ENCODE measurements around the gene LIME1.

The LIME1 gene

GRCh38 chr20:63737945-63738686 is 1.7 kb downstream of the LIME1 start:
- no peak for DNase-seq (ENCODE audit: low read depth in 1 of 2, low spot score in 1 of 2)

DNA sequence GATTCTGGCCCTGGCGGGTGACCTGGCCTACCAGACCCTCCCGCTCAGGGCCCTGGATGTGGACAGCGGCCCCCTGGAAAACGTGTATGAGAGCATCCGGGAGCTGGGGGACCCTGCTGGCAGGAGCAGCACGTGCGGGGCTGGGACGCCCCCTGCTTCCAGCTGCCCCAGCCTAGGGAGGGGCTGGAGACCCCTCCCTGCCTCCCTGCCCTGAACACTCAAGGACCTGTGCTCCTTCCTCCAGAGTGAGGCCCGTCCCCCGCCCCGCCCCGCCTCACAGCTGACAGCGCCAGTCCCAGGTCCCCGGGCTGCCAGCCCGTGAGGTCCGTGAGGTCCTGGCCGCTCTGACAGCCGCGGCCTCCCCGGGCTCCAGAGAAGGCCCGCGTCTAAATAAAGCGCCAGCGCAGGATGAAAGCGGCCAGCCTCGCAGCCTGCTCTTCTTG is 2.2 kb downstream of the LIME1 start:
- no peak for DNase-seq (ENCODE audit: low read depth in 1 of 2, low spot score in 1 of 2)

DNA sequence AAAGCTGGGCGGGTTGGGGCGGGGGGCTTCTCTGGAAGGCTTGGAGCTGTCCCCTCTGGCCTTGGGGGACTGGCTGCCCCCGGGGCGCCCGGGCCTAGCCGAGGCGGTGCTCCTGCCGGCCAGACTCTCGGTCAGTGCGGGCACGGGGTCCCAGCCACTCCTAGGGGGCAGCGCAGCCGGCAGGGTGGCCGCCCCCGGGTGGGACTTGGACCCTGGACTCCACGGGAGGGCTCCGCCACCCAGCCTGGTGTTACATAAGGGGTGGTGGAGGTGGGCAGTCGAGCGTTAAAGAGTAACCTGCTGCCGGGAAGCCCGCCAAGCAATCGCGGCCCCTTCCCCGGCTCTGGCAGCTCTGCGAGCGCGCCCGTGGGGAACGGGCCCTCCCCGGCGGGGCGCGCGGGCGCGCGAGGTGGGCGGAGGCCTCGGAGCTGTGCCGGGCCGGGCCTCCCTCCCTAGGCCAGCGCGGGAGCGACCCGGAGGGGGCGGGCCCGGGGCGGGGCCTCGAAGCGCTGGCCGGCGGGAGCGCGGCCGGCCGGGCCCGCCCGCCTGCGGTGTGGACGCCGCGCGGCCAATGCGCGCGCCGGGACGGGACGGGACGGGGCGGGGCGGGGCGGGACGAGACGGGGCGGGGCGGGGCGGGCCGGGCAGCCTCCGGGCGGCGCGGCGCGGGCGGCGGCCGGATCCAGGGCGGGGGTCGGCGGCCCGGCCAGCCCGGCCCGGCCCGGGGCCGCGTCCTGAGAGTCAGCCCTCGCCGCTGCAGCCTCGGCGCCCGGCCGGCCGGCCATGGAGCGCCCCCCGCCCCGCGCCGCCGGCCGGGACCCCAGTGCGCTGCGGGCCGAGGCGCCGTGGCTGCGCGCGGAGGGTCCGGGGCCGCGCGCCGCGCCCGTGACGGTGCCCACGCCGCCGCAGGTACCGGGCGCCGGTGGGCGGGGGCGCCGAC is 2.9 kb downstream of the LIME1 start, which contains the start of gene SLC2A4RG:
SLC2A4RG (plus strand) TSS at position 647 of the 940 bp plus-strand sequence; CDS start at position 784, 137 bp downstream.
- peak in 1 of 2 donors; percentile 43 for DNase-seq (ENCODE audit: low read depth in 1 of 2, low spot score in 1 of 2)

- no peak for DNase-seq (ENCODE audit: low read depth in 1 of 2, low spot score in 1 of 2)
Measured at GRCh38 chr20:63740070-63740626, 3.7 kb downstream of the LIME1 start.

- no peak for DNase-seq (ENCODE audit: low read depth in 1 of 2, low spot score in 1 of 2)
Measured at GRCh38 chr20:63740627-63741353, 4.3 kb downstream of the LIME1 start.

GRCh38 chr20:63741354-63741675 is 4.9 kb downstream of the LIME1 start:
- DNase-seq (ENCODE audit: low read depth in 1 of 2, low spot score in 1 of 2): no peak

- DNase-seq (ENCODE audit: low read depth in 1 of 2, low spot score in 1 of 2): no peak
Measured at GRCh38 chr20:63741676-63742380, 5.4 kb downstream of the LIME1 start.

- no peak for DNase-seq (ENCODE audit: low read depth in 1 of 2, low spot score in 1 of 2)
Measured at GRCh38 chr20:63742381-63743024, 6.0 kb downstream of the LIME1 start.

DNA sequence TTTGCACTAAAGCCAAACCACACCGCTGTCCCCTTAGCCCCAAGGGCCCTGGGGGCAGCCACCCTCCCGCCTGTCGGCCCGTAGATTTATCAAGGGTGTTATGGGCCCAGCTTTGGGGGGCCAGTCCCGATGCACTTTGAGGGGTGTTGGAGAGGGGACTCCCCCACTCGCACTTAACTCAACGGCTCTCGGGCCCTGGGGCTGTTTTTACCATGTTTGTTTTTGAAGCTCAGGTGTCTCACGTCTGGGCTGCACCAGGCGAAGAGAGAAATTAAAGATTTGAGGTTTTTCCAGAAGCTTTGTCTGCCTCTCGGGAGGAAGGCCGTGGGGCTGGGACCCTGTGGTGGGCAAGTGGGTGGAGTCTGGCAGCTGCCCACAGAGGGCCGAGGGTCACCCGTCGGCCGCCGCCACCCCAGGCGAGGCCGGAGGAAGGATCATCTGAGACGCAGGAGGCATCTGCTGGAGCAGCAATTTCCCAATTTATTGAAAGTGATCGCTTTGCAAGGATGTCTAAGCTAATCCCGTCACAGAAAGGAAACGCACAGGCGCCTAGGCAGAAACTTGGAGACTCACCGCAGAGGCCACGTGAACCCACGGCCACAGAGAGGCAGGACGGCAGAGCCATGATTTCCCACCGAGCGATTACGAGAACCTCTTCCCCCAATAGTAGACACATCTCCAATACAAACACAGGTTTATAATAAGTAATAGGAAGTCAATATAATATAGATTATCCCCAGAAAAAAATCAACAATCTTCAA is 6.9 kb downstream of the LIME1 start:
- no peak for DNase-seq (ENCODE audit: low read depth in 1 of 2, low spot score in 1 of 2)

DNA sequence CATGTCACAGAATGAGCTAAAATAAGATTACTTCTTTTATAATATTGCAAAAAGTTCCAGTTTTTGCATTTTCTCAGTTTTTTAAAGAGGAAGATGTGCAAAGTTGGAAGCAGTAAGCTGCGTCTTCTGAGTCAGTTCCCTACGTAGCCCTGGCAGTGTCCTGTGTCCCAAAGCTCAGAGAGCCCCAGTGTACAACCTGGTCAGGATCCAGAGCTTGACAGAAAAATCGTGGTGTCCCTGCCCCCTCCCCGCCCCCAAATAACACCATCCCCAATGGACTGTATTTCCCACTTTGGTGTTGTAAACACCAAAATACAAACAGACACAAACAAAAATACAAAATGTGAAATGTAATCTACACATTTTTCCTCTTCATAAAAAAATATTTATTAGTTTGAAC is 7.7 kb downstream of the LIME1 start:
- DNase-seq (ENCODE audit: low read depth in 1 of 2, low spot score in 1 of 2): no peak

- no peak for DNase-seq (ENCODE audit: low read depth in 1 of 2, low spot score in 1 of 2)
Measured at GRCh38 chr20:63744574-63745423, 8.3 kb downstream of the LIME1 start.

- DNase-seq (ENCODE audit: low read depth in 1 of 2, low spot score in 1 of 2): no peak
Measured at GRCh38 chr20:63745424-63745805, 9.0 kb downstream of the LIME1 start.

DNA sequence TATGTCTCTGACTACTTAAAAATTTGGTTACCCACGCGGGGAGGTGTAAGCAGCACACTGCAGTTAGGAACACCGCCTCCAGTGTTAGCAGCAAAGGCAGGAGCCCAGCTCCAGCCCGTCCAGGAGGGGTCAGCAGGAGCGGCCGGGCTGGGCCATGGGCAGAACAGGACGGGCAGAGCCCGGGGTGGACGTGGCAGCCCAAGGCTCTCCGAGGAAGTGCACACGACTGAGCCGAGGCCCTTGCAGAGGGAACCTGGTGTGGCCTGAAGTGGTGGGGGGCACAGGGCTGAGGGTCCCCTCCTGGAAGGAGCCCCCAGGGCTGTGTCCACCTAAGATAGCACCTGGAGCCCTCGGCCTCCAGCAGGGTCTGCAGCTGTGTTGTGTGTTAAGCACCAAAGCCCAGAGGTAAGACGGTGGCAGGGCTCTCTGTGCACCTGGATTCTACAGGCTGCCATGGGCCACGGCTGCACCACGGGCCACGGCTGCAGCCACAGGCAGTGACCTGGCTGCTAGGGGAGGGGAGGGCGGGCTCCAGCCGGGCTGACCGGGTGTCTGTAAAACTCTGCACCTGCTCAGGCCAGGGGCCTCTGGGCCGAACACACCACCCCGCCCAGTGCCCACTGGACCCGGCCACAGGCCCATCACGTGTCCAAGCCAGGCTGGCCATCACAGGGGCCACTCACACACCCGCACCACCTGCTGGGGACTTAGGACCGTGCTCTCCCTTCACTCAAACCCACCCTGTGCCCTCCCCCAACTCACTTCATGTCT is 9.7 kb downstream of the LIME1 start:
- DNase-seq (ENCODE audit: low read depth in 1 of 2, low spot score in 1 of 2): no peak

GRCh38 chr20:63746751-63747315 is 10.4 kb downstream of the LIME1 start:
- DNase-seq (ENCODE audit: low read depth in 1 of 2, low spot score in 1 of 2): no peak

- no peak for DNase-seq (ENCODE audit: low read depth in 1 of 2, low spot score in 1 of 2)
Measured at GRCh38 chr20:63747622-63748069, 11.2 kb downstream of the LIME1 start.

- no peak for DNase-seq (ENCODE audit: low read depth in 1 of 2, low spot score in 1 of 2)
Measured at GRCh38 chr20:63748070-63748933, 11.8 kb downstream of the LIME1 start.
